HG03060 (cell line): ENCODE data around the gene CDC25A.

ENCODE experiments used
- ATAC-seq: cut with Tn5 transposase; IDR thresholded peaks from one replicate; pipeline ENCODE4 v1.9.1; 2021; ENCODE audit warnings: low read depth, moderate number of reproducible peaks; ENCODE audit not compliant: unreplicated experiment

Gene CDC25A

DNA sequence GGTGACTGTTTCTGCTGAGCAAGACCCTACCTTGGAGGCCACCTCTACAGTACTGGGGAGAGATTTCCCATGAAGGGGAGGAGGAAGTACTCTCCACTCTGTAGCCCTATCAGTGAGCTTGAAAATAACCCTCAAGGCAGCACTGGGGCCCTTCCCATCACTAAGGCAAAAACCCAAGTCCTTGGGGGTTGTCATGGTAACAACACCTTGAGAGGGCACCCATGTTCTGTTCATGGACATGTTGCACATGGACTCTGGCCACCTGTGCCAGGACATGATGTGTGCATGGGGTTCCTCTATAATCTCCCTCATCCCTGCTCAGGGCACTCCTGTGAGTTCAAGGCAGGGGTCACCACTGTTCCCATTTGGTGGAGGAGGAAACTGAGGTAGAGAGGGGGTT, 10.9 kb upstream of the CDC25A start:
- no peak for ATAC-seq

DNA sequence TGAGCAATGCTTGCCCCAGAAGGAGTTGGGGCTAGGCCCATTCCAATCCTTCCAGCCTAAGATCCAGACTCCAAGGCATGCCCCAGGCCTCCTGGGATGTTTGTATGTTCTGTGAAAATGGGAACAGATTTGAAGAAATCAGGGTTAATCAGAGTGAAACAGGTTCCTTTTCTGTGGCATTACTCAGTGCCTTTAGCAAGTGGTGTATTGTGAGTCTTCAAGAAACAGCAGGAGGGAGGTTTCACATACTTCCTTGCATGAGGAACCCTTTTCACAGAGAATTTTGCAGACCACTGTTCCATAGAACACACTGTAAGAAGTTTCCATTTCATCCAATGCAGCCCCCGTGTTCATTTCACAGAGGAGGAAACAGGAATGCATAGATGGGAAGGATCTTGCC, 8.4 kb upstream of the CDC25A start:
- no peak for ATAC-seq

DNA sequence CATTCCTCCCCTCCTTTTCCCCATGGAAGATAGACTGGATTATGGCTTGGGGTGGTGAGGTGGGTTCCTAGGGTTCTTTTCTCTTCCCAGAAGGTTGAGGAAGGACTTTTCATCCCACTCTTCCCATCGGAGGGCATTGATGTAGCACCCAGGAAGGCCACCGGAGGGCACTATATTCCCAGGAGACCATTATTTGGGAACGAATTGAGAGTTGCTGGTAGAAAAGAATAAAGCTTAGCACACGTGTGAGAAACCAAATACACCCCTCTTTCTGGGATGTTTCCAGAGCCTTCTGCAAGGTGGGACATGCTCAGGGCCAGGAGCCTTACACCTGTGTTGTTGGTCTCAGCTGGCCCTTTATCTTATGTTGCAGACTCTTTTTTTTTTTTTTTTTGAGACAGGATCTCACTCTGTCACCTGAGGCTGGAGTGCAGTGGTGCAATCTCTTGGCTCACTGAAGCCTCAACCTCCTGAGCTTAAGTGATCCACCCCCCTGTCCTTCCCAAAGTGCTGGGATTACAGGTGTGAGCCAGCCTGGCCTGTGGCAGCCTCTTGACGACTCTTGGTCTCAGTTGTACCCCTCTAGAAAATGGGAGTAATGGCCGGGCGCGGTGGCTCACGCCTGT, 6.3 kb upstream of the CDC25A start:
- no peak for ATAC-seq

- no peak for ATAC-seq
Observed at GRCh38 chr3:48190911-48191310, 2.7 kb upstream of the CDC25A start.

DNA sequence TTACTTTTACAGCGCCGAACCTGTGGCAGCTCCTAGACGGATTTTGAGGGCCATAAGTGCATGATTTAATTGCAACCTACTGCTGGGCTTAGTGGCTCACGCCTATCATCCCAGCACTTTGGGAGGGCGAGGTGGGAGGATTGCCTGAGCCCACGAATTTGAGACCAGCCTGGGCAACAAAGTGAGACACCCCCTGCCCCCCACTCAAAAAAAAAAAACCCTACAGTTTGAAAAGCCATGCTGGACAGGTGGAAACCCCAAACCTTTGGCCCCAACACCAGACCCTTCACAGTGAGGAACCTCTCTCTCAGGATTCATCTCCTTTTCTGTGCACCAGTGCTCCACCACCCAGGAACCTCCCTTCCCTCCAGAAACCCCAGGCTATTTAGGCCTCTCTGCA, 1.1 kb upstream of the CDC25A start:
- no peak for ATAC-seq

- peak; percentile 4 for ATAC-seq
Observed at GRCh38 chr3:48187579-48188265, 495 bp downstream of the CDC25A start.

DNA sequence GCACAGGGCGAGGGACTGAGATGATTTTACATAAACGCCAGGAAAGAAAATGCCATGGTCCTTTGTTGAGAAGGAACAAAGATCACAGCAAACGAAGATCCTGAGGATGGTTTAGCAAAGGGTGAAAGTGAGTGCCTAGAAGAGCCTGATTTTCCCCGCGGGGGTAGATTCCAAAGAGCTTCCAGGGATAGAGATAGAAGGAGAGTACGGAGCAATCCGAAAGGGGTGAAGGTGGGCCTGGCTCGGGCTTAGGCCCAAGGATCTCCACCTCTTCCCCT, 977 bp downstream of the CDC25A start:
- ATAC-seq: no peak

DNA sequence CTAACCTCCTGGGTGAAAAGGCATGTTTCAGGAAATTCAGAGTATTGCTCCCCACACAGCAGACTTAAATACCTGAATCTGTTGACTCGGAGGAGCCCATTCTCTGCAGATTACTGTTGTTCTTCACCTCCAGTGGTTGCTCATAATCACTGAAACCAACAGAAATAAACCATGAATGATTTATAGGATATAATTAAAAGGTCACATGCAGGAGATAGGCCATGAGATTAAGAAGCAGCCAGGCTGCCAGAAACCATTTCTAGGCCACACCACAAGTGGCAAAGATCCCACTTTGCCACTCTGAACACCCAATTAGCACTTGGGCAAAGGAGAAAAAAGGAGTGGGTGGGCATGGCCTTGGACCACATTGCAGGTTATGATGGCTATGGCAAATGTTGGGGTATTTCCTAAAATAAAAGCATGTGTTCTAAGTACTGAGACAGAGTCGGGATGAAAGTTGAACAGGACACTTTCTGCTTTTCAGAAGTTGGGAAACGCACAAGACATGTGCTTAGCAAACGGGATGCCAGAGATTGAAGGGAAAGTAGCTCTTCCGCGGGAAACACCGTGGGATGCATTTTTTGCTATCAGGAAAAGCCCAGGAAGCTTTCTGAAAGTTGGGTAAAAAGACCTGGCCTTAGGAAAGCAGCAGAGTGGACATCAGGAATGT, 1.5 kb downstream of the CDC25A start:
- ATAC-seq: no peak

- no peak for ATAC-seq
Observed at GRCh38 chr3:48185129-48185528, 3.1 kb downstream of the CDC25A start.

- no peak for ATAC-seq
Observed at GRCh38 chr3:48184299-48184698, 3.9 kb downstream of the CDC25A start.

DNA sequence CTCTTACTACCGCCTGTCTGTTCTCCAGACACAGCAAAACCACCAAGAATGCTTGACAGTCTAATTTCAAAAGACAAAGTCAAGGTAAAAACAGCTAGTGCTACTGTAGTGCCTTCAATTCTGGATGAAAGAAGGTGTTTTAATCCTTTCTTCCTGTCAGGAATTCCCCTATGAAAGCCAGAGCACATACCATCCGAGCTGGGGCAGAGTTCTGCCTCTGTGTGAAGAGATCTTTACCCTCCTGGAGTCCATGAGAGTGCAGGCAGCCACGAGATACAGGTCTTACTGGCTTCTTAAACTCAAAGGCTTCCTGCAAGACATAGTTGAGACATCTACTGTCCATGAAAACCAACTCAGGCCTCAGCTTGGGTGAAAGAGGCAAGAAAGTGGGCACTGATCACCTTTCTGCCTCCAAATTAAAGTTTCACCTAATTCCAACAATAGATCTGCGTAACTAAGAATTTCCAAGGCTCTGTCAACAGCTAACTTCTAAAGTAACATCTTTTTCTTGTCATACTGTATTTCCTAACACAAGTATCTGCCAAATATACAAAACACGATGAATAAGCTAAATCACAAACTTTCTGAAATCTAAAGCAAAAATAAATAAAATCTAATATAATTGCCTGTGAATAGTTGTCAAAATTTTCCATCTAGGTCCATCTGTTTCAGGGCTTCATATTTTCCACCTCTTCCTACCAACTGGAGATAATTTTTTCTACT, 7.5 kb downstream of the CDC25A start:
- ATAC-seq: no peak

DNA sequence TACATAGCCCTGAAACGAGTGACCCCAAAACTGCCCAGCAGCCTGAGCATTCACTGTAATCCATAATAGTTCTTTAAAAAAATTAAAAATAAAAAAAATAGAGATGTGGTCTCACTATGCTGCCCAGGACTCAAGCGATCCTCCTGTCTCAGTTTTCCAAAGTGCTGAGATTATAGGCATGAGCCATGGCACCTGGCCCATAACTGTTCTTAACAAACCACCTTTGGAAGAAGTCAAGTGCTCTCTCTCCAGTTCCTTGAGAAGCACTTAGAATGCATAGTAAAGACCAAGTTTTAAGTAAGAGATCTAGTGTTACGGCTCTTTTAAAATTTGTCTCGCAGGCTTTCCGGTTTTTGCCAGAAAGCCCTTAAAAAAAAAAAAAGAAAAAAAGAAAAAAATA, 8.2 kb downstream of the CDC25A start:
- ATAC-seq: no peak

GRCh38 chr3:48178072-48178471, 10.1 kb downstream of the CDC25A start:
- no peak for ATAC-seq

DNA sequence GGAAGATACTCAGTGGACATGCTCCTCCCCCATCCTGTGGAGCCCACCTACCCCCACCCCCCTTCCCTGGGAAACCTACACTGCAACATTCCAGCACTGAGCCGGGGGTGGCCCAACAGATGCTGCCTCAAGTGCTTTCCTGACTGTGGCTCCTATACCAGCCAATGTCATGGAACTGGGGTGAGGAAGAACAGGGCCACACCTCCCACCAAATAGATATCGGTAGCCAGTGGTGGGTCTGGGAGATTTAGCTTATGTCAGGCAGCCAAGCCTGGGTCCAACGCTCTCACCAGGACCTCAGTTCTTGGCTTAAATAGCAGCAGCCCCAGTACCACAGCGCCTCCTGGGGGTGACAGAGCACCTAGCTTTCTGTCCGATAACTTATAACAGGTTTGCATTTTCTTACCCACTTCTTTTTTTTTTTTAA, 30.3 kb downstream of the CDC25A start:
- ATAC-seq: no peak

GRCh38 chr3:48157202-48157840, 30.9 kb downstream of the CDC25A start:
- no peak for ATAC-seq

DNA sequence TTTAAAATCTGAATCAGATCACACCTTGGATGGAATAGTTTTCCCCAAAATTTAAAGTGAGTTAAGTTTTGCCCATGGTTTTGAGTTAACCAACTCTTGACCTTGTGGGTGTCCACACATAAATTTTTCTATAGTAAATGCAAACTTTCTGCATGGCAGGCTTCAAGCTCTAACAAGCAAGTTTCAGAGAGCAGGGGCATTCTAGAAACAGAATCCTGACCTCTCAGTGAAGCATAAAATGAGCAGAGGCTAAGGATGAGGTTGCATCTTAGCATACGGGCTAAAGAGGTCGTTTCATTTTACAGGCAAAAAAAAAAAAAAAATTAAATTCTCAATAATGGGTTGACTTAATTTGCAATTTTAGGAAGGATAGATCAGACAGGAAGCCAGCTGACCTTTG, 32.1 kb downstream of the CDC25A start:
- ATAC-seq: no peak

DNA sequence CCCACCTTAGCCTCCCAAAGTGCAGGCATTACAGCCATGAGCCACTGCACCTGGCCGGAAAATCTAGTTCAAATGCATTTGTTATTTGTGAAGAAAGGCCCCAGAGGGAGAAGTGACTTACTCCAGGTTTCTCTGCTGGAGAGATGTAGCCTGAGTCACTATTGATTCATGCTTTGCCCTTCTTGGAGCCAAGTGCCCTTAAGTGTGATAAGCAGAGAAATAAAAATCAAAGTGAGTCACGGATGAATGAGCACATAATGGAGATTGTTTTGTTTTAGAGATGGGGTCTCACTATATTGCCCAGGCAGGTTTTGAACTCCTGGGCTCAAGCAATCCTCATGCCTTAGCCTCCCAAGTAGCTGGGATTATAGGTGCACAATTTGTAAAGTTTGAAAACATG, 33.1 kb downstream of the CDC25A start:
- ATAC-seq: no peak

- ATAC-seq: no peak
Observed at GRCh38 chr3:48151807-48152427, 36.3 kb downstream of the CDC25A start.

DNA sequence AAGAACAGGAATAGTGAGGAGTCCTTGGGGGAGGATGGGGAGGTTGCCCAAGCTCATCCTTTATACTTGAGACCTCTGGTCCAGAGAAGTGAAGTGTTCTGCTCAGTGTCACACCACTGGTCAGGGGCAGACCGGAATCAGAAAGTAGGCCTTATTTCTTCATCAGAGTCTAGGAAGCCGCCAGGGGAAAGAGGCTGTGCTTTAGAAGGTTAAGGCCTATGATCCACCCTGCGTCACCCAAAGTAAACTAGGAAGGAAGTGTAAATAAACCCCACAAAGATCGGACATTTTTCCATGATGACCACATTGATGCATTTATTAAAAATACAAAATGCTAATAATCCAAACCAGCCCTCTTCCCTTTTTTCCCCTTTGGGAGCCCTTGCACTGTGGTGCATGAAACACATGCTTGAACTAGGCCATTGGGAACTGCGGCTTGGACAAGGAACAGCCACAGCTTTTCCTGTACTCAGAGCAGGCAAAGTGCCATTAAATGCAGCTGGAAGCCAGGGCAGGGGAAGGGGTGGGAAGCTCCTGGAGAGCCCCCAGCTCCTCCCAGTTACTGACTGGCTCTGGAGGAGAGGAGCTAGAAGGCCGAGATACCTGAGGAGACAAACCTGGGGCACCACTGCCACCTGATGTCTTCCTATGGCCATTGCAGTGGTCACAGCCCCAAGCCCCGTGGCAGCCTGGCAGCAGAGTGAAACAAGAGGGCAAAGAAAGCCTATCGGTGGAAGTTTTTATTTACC, 37.0 kb downstream of the CDC25A start:
- no peak for ATAC-seq

DNA sequence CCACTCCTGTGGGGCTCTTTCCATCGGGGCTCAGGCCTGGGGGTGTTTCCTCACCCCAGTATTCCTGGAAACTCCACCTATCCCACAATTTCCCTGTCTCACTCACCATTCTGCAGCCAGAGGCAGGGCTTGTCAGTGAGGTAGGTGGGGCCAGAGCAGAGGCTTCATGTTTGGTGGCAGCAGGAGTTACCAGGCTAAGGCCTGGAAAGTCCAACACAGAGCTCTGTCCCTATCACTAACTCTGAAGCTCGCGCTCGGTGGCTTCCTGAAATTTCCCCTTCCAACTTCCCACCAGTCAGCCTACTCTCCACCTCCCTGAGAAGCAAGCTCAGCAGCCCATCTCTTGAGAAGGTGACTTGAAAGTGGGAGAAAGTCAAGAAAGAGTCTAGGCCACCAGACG, 44.2 kb downstream of the CDC25A start:
- ATAC-seq: no peak
